ENCODE data around the gene GALNT17.

GALNT17 gene

GRCh38 chr7:71135116-71135515 lies 3.2 kb downstream of the GALNT17 start:
- Histone ChIP-seq H3K23ac (ENCODE audit: low read length in 2 of 2) (no peak overlapping the region), H3K14ac (ENCODE audit: low read length in 2 of 2) (no peak overlapping the region), H3K27me3 (ENCODE audit: control insufficient read depth in 1 of 2, insufficient read depth in 1 of 2, low read length in 2 of 2) (peaks cover 25 to 35% of the 10 kb centered on the region in 2 experiments), H3K9ac (ENCODE audit: low read length) (no peak overlapping the region), H3K4ac (ENCODE audit: low read depth in 1 of 2, low read length in 2 of 2) (no peak overlapping the region), H2BK5ac (ENCODE audit: low read depth, low read length, poor library complexity, severe bottlenecking) (no peak overlapping the region), H4K91ac (ENCODE audit: low read length) (no peak overlapping the region), H3K36me3 (ENCODE audit: control insufficient read depth in 1 of 2, insufficient read depth in 2 of 2, low read depth in 1 of 2, low read length in 2 of 2) (no peaks in the 10 kb centered on the region), H2BK15ac (ENCODE audit: low read depth, poor library complexity, severe bottlenecking) (no peak overlapping the region), H3K79me1 (replicated peaks; ENCODE audit: low read length, poor library complexity, severe bottlenecking) (no peaks in the 10 kb centered on the region), H3K18ac (ENCODE audit: low read depth in 1 of 2, low read length in 2 of 2) (no peak overlapping the region), H3K27ac (ENCODE audit: low read length, poor library complexity, severe bottlenecking) (no peak overlapping the region), H3K4me3 (ENCODE audit: insufficient read depth in 1 of 2, low read depth in 1 of 2, low read length in 2 of 2) (no peak overlapping the region), H2AK5ac (ENCODE audit: low read length, severe bottlenecking) (no peak overlapping the region), H3K4me2 (ENCODE audit: low read length, poor library complexity, severe bottlenecking) (no peak overlapping the region), H3K9me3 (ENCODE audit: control insufficient read depth, low read length) (no peaks in the 10 kb centered on the region), H3K4me1 (ENCODE audit: control insufficient read depth, insufficient read depth, low read depth, low read length) (peaks cover 16% of the 10 kb centered on the region), H2BK120ac (ENCODE audit: low read depth, low read length) (no peak overlapping the region), H2BK12ac (ENCODE audit: low read length in 2 of 2) (no peak overlapping the region), H2AFZ (ENCODE audit: low read depth, low read length) (no peak overlapping the region), H4K8ac (ENCODE audit: low read length) (no peak overlapping the region)
- DNase-seq: no peak
- WGBS: 73% methylated on average over 3 of the region's 4 CpGs

- Histone ChIP-seq H3K27me3 (ENCODE audit: control insufficient read depth in 1 of 2, insufficient read depth in 1 of 2, low read length in 2 of 2) (peaks cover 19 to 30% of the 10 kb centered on the region in 2 experiments), H2AK5ac (ENCODE audit: low read length, severe bottlenecking) (no peak overlapping the region), H3K4me2 (ENCODE audit: low read length, poor library complexity, severe bottlenecking) (no peak overlapping the region), H3K9me3 (ENCODE audit: control insufficient read depth, low read length) (no peaks in the 10 kb centered on the region), H3K18ac (ENCODE audit: low read depth in 1 of 2, low read length in 2 of 2) (no peak overlapping the region), H3K4ac (ENCODE audit: low read depth in 1 of 2, low read length in 2 of 2) (no peak overlapping the region), H3K9ac (ENCODE audit: low read length) (no peak overlapping the region), H2BK12ac (ENCODE audit: low read length in 2 of 2) (no peak overlapping the region), H3K27ac (ENCODE audit: low read length, poor library complexity, severe bottlenecking) (no peak overlapping the region), H3K36me3 (ENCODE audit: control insufficient read depth in 1 of 2, insufficient read depth in 2 of 2, low read depth in 1 of 2, low read length in 2 of 2) (no peaks in the 10 kb centered on the region), H2BK120ac (ENCODE audit: low read depth, low read length) (no peak overlapping the region), H3K4me3 (ENCODE audit: insufficient read depth in 1 of 2, low read depth in 1 of 2, low read length in 2 of 2) (no peak overlapping the region), H3K23ac (ENCODE audit: low read length in 2 of 2) (no peak overlapping the region), H3K79me1 (replicated peaks; ENCODE audit: low read length, poor library complexity, severe bottlenecking) (no peaks in the 10 kb centered on the region), H4K91ac (ENCODE audit: low read length) (no peak overlapping the region), H4K8ac (ENCODE audit: low read length) (no peak overlapping the region), H2AFZ (ENCODE audit: low read depth, low read length) (no peak overlapping the region), H3K4me1 (ENCODE audit: control insufficient read depth, insufficient read depth, low read depth, low read length) (peaks cover 16% of the 10 kb centered on the region), H3K14ac (ENCODE audit: low read length in 2 of 2) (no peak overlapping the region), H2BK5ac (ENCODE audit: low read depth, low read length, poor library complexity, severe bottlenecking) (no peak overlapping the region), H2BK15ac (ENCODE audit: low read depth, poor library complexity, severe bottlenecking) (no peak overlapping the region)
- DNase-seq: no peak
- WGBS: 71% methylated on average over 4 of the region's 4 CpGs
These were observed 3.7 kb downstream of the GALNT17 start for GRCh38 chr7:71135663-71136062.

GRCh38 chr7:71137479-71137878 lies 5.5 kb downstream of the GALNT17 start:
- H3K18ac ChIP-seq (ENCODE audit: low read depth in 1 of 2, low read length in 2 of 2): no peak overlapping the region
- H3K9ac ChIP-seq (ENCODE audit: low read length): no peak overlapping the region
- H2BK5ac ChIP-seq (ENCODE audit: low read depth, low read length, poor library complexity, severe bottlenecking): no peak overlapping the region
- no peak overlapping the region for H2BK15ac ChIP-seq (ENCODE audit: low read depth, poor library complexity, severe bottlenecking)
- H2BK120ac ChIP-seq (ENCODE audit: low read depth, low read length): no peak overlapping the region
- WGBS: 92% methylated on average over 5 of the region's 7 CpGs
- H3K27ac ChIP-seq (ENCODE audit: low read length, poor library complexity, severe bottlenecking): no peak overlapping the region
- no peak overlapping the region for H2AFZ ChIP-seq (ENCODE audit: low read depth, low read length)
- peaks cover 3% of the 10 kb centered on the region for H3K4me1 ChIP-seq (ENCODE audit: control insufficient read depth, insufficient read depth, low read depth, low read length)
- H3K9me3 ChIP-seq (ENCODE audit: control insufficient read depth, low read length): no peaks in the 10 kb centered on the region
- no peak overlapping the region for H3K4ac ChIP-seq (ENCODE audit: low read depth in 1 of 2, low read length in 2 of 2)
- no peak overlapping the region for H3K4me3 ChIP-seq (ENCODE audit: insufficient read depth in 1 of 2, low read depth in 1 of 2, low read length in 2 of 2)
- H4K91ac ChIP-seq (ENCODE audit: low read length): no peak overlapping the region
- no peaks in the 10 kb centered on the region for H3K36me3 ChIP-seq (ENCODE audit: control insufficient read depth in 1 of 2, insufficient read depth in 2 of 2, low read depth in 1 of 2, low read length in 2 of 2)
- H4K8ac ChIP-seq (ENCODE audit: low read length): no peak overlapping the region
- H2BK12ac ChIP-seq (ENCODE audit: low read length in 2 of 2): no peak overlapping the region
- no peaks in the 10 kb centered on the region for H3K79me1 ChIP-seq (replicated peaks; ENCODE audit: low read length, poor library complexity, severe bottlenecking)
- H2AK5ac ChIP-seq (ENCODE audit: low read length, severe bottlenecking): no peak overlapping the region
- peaks cover 17 to 18% of the 10 kb centered on the region in 2 experiments for H3K27me3 ChIP-seq (ENCODE audit: control insufficient read depth in 1 of 2, insufficient read depth in 1 of 2, low read length in 2 of 2)
- no peak overlapping the region for H3K4me2 ChIP-seq (ENCODE audit: low read length, poor library complexity, severe bottlenecking)
- no peak for DNase-seq
- H3K23ac ChIP-seq (ENCODE audit: low read length in 2 of 2): no peak overlapping the region
- no peak overlapping the region for H3K14ac ChIP-seq (ENCODE audit: low read length in 2 of 2)

GRCh38 chr7:71140264-71140663 lies 8.3 kb downstream of the GALNT17 start:
- no peak overlapping the region for H3K4me3 ChIP-seq (ENCODE audit: insufficient read depth in 1 of 2, low read depth in 1 of 2, low read length in 2 of 2)
- no peaks in the 10 kb centered on the region for H3K79me1 ChIP-seq (replicated peaks; ENCODE audit: low read length, poor library complexity, severe bottlenecking)
- no peak overlapping the region for H2BK5ac ChIP-seq (ENCODE audit: low read depth, low read length, poor library complexity, severe bottlenecking)
- no peaks in the 10 kb centered on the region for H3K9me3 ChIP-seq (ENCODE audit: control insufficient read depth, low read length)
- no peak overlapping the region for H2AK5ac ChIP-seq (ENCODE audit: low read length, severe bottlenecking)
- H2BK12ac ChIP-seq (ENCODE audit: low read length in 2 of 2): no peak overlapping the region
- WGBS: 90% methylated on average over 4 of the region's 4 CpGs
- H3K23ac ChIP-seq (ENCODE audit: low read length in 2 of 2): no peak overlapping the region
- no peak overlapping the region for H3K18ac ChIP-seq (ENCODE audit: low read depth in 1 of 2, low read length in 2 of 2)
- no peak overlapping the region for H3K4me2 ChIP-seq (ENCODE audit: low read length, poor library complexity, severe bottlenecking)
- no peak overlapping the region for H3K14ac ChIP-seq (ENCODE audit: low read length in 2 of 2)
- no peak overlapping the region for H2AFZ ChIP-seq (ENCODE audit: low read depth, low read length)
- no peak overlapping the region for H2BK15ac ChIP-seq (ENCODE audit: low read depth, poor library complexity, severe bottlenecking)
- H4K8ac ChIP-seq (ENCODE audit: low read length): no peak overlapping the region
- H3K4ac ChIP-seq (ENCODE audit: low read depth in 1 of 2, low read length in 2 of 2): no peak overlapping the region
- H3K27me3 ChIP-seq (ENCODE audit: control insufficient read depth in 1 of 2, insufficient read depth in 1 of 2, low read length in 2 of 2): no peaks in the 10 kb centered on the region
- no peak overlapping the region for H3K27ac ChIP-seq (ENCODE audit: low read length, poor library complexity, severe bottlenecking)
- no peak for DNase-seq
- no peak overlapping the region for H3K9ac ChIP-seq (ENCODE audit: low read length)
- no peak overlapping the region for H4K91ac ChIP-seq (ENCODE audit: low read length)
- H3K36me3 ChIP-seq (ENCODE audit: control insufficient read depth in 1 of 2, insufficient read depth in 2 of 2, low read depth in 1 of 2, low read length in 2 of 2): no peaks in the 10 kb centered on the region
- H2BK120ac ChIP-seq (ENCODE audit: low read depth, low read length): no peak overlapping the region
- no peaks in the 10 kb centered on the region for H3K4me1 ChIP-seq (ENCODE audit: control insufficient read depth, insufficient read depth, low read depth, low read length)
